H1 (cell line): Measurements from ENCODE around the gene CEP72. TPM values are rescaled to one million over a fixed set of nuclear protein-coding genes. Genes with fewer than 3 reads are reported as not detected.

Experiments
- CTCF ChIA-PET: fragments of 300-600 bp; sonication (Branson Sonifier 250); formaldehyde crosslinking; loops from one replicate; lab custom pipeline; 2021; ENCODE audit not compliant: partially characterized antibody; lab: Charles Lee
- POLR2A ChIA-PET: fragments of 300-600 bp; sonication (Branson Sonifier 250); formaldehyde crosslinking; loops from one replicate; lab custom pipeline; 2021; ENCODE audit warnings: inconsistent platforms; ENCODE audit not compliant: partially characterized antibody; lab: Charles Lee
- DNase-seq, 2 experiments: peaks; one replicate each; pipeline versions ENCODE4 v3.0.0 to v3.0.0-alpha.2; 2010 to 2022; ENCODE audit warnings: low spot score in 2 of 2, low read depth in 1 of 2, mixed read lengths in 1 of 2
- FAIRE-seq: peaks from 2 replicates; lab custom pipeline; 2011; peaks lifted over from hg19 to GRCh38; lab: Jason Lieb, UNC
- H2AFZ ChIP-seq: 2 replicates; pipeline ENCODE4 v1.8.1; 2012; ENCODE audit warnings: low read length, inconsistent platforms
- H2AK5ac ChIP-seq: 2 replicates; pipeline ENCODE4 v1.6.1; 2013; ENCODE audit warnings: low read depth, low read length
- H2BK120ac ChIP-seq: replicated peaks from 2 replicates; pipeline ENCODE3; 2013; ENCODE audit warnings: low read depth, low read length, inconsistent platforms
- H2BK12ac ChIP-seq: 2 replicates; pipeline ENCODE4 v1.6.1; 2013; ENCODE audit warnings: low read depth, low read length
- H2BK15ac ChIP-seq: 2 replicates; pipeline ENCODE4 v1.6.1; 2013; ENCODE audit warnings: low read length
- H2BK20ac ChIP-seq: 2 replicates; pipeline ENCODE4 v1.6.1; 2013; ENCODE audit warnings: low read length
- H2BK5ac ChIP-seq: 2 replicates; pipeline ENCODE4 v1.6.1; 2013; ENCODE audit warnings: low read depth, low read length
- H3K14ac ChIP-seq: 2 replicates; pipeline ENCODE4 v1.6.1; 2013; ENCODE audit warnings: inconsistent platforms; ENCODE audit not compliant: insufficient read length
- H3K18ac ChIP-seq: 2 replicates; pipeline ENCODE4 v1.6.1; 2013; ENCODE audit warnings: low read length; ENCODE audit errors: extremely low read depth
- H3K23ac ChIP-seq: 2 replicates; pipeline ENCODE4 v1.6.1; 2013; ENCODE audit warnings: inconsistent platforms; ENCODE audit not compliant: insufficient read length
- H3K23me2 ChIP-seq: 2 replicates; pipeline ENCODE4 v1.6.1; 2013; ENCODE audit warnings: low read depth, low read length
- H3K27ac ChIP-seq: 2 replicates; pipeline ENCODE4 v1.6.1; 2011; ENCODE audit warnings: low read depth, low read length, inconsistent platforms
- H3K27me3 ChIP-seq, 4 experiments: replicated peaks in 1 of 4; 1 replicate in 1 of 4; 2 replicates in 3 of 4; pipeline versions ENCODE4 v1.6.1 to v1.8.1; 2011 to 2013; ENCODE audit warnings: low read length in 3 of 4, mild to moderate bottlenecking in 3 of 4, inconsistent platforms in 2 of 4, mixed read lengths in 2 of 4, moderate library complexity in 1 of 4; ENCODE audit not compliant: control insufficient read depth in 3 of 4, insufficient read depth in 3 of 4; ENCODE audit errors: extremely low read depth in 1 of 4
- H3K36me3 ChIP-seq, 4 experiments: 2 replicates each; pipeline versions ENCODE4 v1.6.1 to v1.8.1; 2011 to 2013; ENCODE audit warnings: mild to moderate bottlenecking in 4 of 4, low read length in 3 of 4, moderate library complexity in 2 of 4, control low read depth in 1 of 4, inconsistent platforms in 1 of 4; ENCODE audit not compliant: insufficient read depth in 4 of 4, control insufficient read depth in 2 of 4
- H3K4ac ChIP-seq: replicated peaks from 2 replicates; pipeline ENCODE3; 2013; ENCODE audit warnings: low read length, low read depth, mixed read lengths, inconsistent platforms; ENCODE audit not compliant: insufficient read length
- H3K4me1 ChIP-seq, 4 experiments: replicated peaks in 1 of 4; 1 replicate in 1 of 4; 2 replicates in 3 of 4; pipeline versions ENCODE4 v1.6.1 to v1.8.1; 2011 to 2013; ENCODE audit warnings: low read length in 3 of 4, inconsistent platforms in 2 of 4, mixed read lengths in 1 of 4; ENCODE audit not compliant: insufficient read depth in 4 of 4, control insufficient read depth in 3 of 4
- H3K4me2 ChIP-seq, 2 experiments: 2 replicates each; pipeline versions ENCODE4 v1.6.1 to v1.8.1; 2011 to 2013; ENCODE audit warnings: low read depth in 2 of 2, low read length in 2 of 2, control low read depth in 1 of 2, inconsistent platforms in 1 of 2, mild to moderate bottlenecking in 1 of 2; ENCODE audit not compliant: insufficient read depth in 1 of 2
- H3K4me3 ChIP-seq, 4 experiments: fragments of 200-600, 300-600 bp in 1 of 4; sonication (generic), shearing (Covaris generic), sonication (Bioruptor Twin) in 1 of 4; 2 replicates each; pipeline versions ENCODE4 v1.5.1 to v1.8.1; 2011 to 2016; ENCODE audit warnings: low read length in 4 of 4, low read depth in 3 of 4, control low read depth in 2 of 4, inconsistent platforms in 2 of 4, mild to moderate bottlenecking in 2 of 4, mixed read lengths in 1 of 4, moderate library complexity in 1 of 4; ENCODE audit not compliant: insufficient read depth in 2 of 4; ENCODE audit errors: extremely low read depth in 1 of 4
- H3K56ac ChIP-seq: replicated peaks from 2 replicates; pipeline ENCODE3; 2013; ENCODE audit warnings: low read depth, mild to moderate bottlenecking, mixed read lengths, low read length, inconsistent platforms; ENCODE audit not compliant: insufficient read length
- H3K79me1 ChIP-seq: 2 replicates; pipeline ENCODE4 v1.6.1; 2013; ENCODE audit warnings: low read depth, low read length, control low read depth
- H3K79me2 ChIP-seq, 2 experiments: 2 replicates each; pipeline versions ENCODE4 v1.6.1 to v1.8.1; 2012 to 2013; ENCODE audit warnings: low read length in 2 of 2, mild to moderate bottlenecking in 2 of 2, inconsistent platforms in 1 of 2; ENCODE audit not compliant: insufficient read depth in 2 of 2, control insufficient read depth in 1 of 2
- H3K9ac ChIP-seq, 4 experiments: replicated peaks in 1 of 4; 1 replicate in 1 of 4; 2 replicates in 3 of 4; pipeline versions ENCODE4 v1.6.1 to v1.8.1; 2011 to 2013; ENCODE audit warnings: low read depth in 3 of 4, low read length in 3 of 4, control low read depth in 2 of 4, mild to moderate bottlenecking in 2 of 4, moderate library complexity in 2 of 4, inconsistent platforms in 1 of 4; ENCODE audit errors: extremely low read depth in 1 of 4
- H3K9me3 ChIP-seq, 2 experiments: 2 replicates each; pipeline versions ENCODE4 v1.6.1 to v1.8.1; 2012 to 2013; ENCODE audit warnings: mild to moderate bottlenecking in 2 of 2, moderate library complexity in 2 of 2, control low read depth in 1 of 2, inconsistent platforms in 1 of 2, low read depth in 1 of 2, low read length in 1 of 2, mixed read lengths in 1 of 2; ENCODE audit not compliant: insufficient read depth in 2 of 2
- H4K20me1 ChIP-seq, 2 experiments: replicated peaks in 1 of 2; 2 replicates each; pipeline versions ENCODE3 to v1.8.1; 2011 to 2013; ENCODE audit warnings: inconsistent platforms in 2 of 2, low read length in 2 of 2, mild to moderate bottlenecking in 1 of 2; ENCODE audit not compliant: insufficient read depth in 2 of 2, control insufficient read depth in 1 of 2
- H4K5ac ChIP-seq: 2 replicates; pipeline ENCODE4 v1.6.1; 2013; ENCODE audit warnings: low read length, low read depth, mixed read lengths, inconsistent platforms; ENCODE audit not compliant: insufficient read length
- H4K8ac ChIP-seq: 2 replicates; pipeline ENCODE4 v1.8.0; 2013; ENCODE audit warnings: mild to moderate bottlenecking, moderate library complexity, low read length, inconsistent platforms; ENCODE audit not compliant: insufficient read depth; ENCODE audit errors: extremely low read depth
- H4K91ac ChIP-seq: replicated peaks from 2 replicates; pipeline ENCODE3; 2013; ENCODE audit warnings: low read length, mixed read lengths, inconsistent platforms; ENCODE audit not compliant: insufficient read length
- CREB1 ChIP-seq: IDR thresholded peaks from 2 replicates; pipeline ENCODE4 v1.6.1; 2012; ENCODE audit warnings: inconsistent platforms
- HDAC6 ChIP-seq: IDR thresholded peaks from one replicate; pipeline ENCODE4 v1.7.1; 2012; ENCODE audit warnings: low read depth, mild to moderate bottlenecking, inconsistent platforms, low read length, moderate library complexity
- KDM4A ChIP-seq: IDR thresholded peaks from one replicate; pipeline ENCODE4 v1.7.1; 2012; ENCODE audit warnings: low read depth, mild to moderate bottlenecking, moderate library complexity, low read length, inconsistent platforms; ENCODE audit not compliant: severe bottlenecking
- MAX ChIP-seq: IDR thresholded peaks from 2 replicates; pipeline ENCODE4 v1.6.1; 2012; ENCODE audit warnings: inconsistent platforms
- POLR2A ChIP-seq, 2 experiments: IDR thresholded peaks; 1 replicate in 1 of 2; 2 replicates in 1 of 2; pipeline ENCODE4 v1.6.1; 2011; ENCODE audit warnings: low read depth in 2 of 2, low read length in 2 of 2, mild to moderate bottlenecking in 2 of 2; ENCODE audit errors: control extremely low read depth in 1 of 2
- POU5F1 ChIP-seq: IDR thresholded peaks from 2 replicates; pipeline ENCODE4 v1.6.1; 2011; ENCODE audit warnings: low read depth, mild to moderate bottlenecking, low read length, moderate library complexity
- RFX5 ChIP-seq: IDR thresholded peaks from 2 replicates; pipeline ENCODE4 v1.6.1; 2011; ENCODE audit warnings: low read depth, low read length, improper control_type of control experiment, borderline replicate concordance
- SP4 ChIP-seq: IDR thresholded peaks from 2 replicates; pipeline ENCODE4 v1.6.1; 2012; ENCODE audit warnings: low read length, inconsistent platforms
- WGBS, 2 experiments: shearing (Covaris generic) in 1 of 2; methylation state at CpG; one replicate each; pipeline versions ENCODE4 v1.1.6 to v1.1.7; 2013 to 2015; ENCODE audit warnings: low lambda C conversion rate in 2 of 2, mixed read lengths in 2 of 2, inconsistent platforms in 1 of 2, low coverage in 1 of 2, missing lambda C conversion rate in 1 of 2; ENCODE audit not compliant: insufficient replicate concordance in 2 of 2, insufficient coverage in 1 of 2, insufficient read length in 1 of 2; ENCODE audit errors: extremely low coverage in 1 of 2, missing lambda C conversion rate in 1 of 2; 5-methylcytosine and 5-hydroxymethylcytosine counted together
- polyA plus RNA-seq, 7 experiments: library from polyadenylated mRNA; depleted of rRNA in 3 of 7; stranded (reverse) in 5 of 7; unstranded in 2 of 7; fragments of >200 nt in 5 of 7; fragments of 200-250 nt in 2 of 7; gene quantifications; 1 replicate in 5 of 7; 2 replicates in 1 of 7; 4 replicates in 1 of 7; pipeline versions ENCODE4 v1.2.1 to v1.2.3, GENCODE V29; 2011 to 2013; ENCODE audit warnings: missing spikeins in 2 of 7, mixed read lengths in 2 of 7
- total RNA-seq: library from RNA; stranded (reverse); fragmentation: NEBNext Ultra II Directional; extraction: Animal tissue kit (Norgen Biotek cat#: 25700); gene quantifications from 2 replicates; pipeline ENCODE4 v1.2.1, GENCODE V29; 2021

CEP72 gene
- total and polyA plus RNA-seq, 2 of the 8 experiments (the other 6 are each of a cell fraction or from before 2014, with no cell fraction given) = 13.1 to 19.6 TPM

GRCh38 chr5:635306-636055 is 23.3 kb downstream of the CEP72 start:
- TF ChIP-seq RFX5 = no peak
- TF ChIP-seq KDM4A = no peak
- TF ChIP-seq MAX = no peak
- TF ChIP-seq SP4 = no peak
- no peak for TF ChIP-seq POU5F1
- no peak for TF ChIP-seq POLR2A (IDR thresholded peaks at IDR 0.05; ENCODE audit: control extremely low read depth in 1 of 2, low read depth in 2 of 2, low read length in 2 of 2)
- no peak for TF ChIP-seq CREB1
- TF ChIP-seq HDAC6 = no peak
- H3K9me3 ChIP-seq = no peaks in the 10 kb centered on the region
- H4K8ac ChIP-seq = no peak overlapping the region
- no peaks in the 10 kb centered on the region for H3K4me1 ChIP-seq
- no peak overlapping the region for H3K9ac ChIP-seq
- H3K27me3 ChIP-seq = no peaks in the 10 kb centered on the region
- no peak overlapping the region for H3K4ac ChIP-seq
- H3K23ac ChIP-seq = no peak overlapping the region
- no peaks in the 10 kb centered on the region for H3K23me2 ChIP-seq
- no peak overlapping the region for H2BK120ac ChIP-seq
- H2BK20ac ChIP-seq = no peak overlapping the region
- H3K4me2 ChIP-seq = no peak overlapping the region
- ChIA-PET POLR2A (interaction anchor here (1.5 to 2.0 kb wide), 2 partner anchors 13 to 22 kb away, joined by 3 to 4 read pairs; no protein-coding TSS in a partner anchor), CTCF (interaction anchor here (0.7 to 1.3 kb wide), 5 partner anchors 13 to 1014 kb away, joined by 3 to 6 read pairs (median 3); no protein-coding TSS in a partner anchor)
- H2AFZ ChIP-seq = no peak overlapping the region
- no peak overlapping the region for H3K4me3 ChIP-seq
- no peaks in the 10 kb centered on the region for H3K79me1 ChIP-seq
- H3K14ac ChIP-seq = no peak overlapping the region
- peaks cover 5 to 10% of the 10 kb centered on the region in 2 experiments for H4K20me1 ChIP-seq
- H4K5ac ChIP-seq = no peak overlapping the region
- DNase-seq (peak in 1 of 2 experiments; percentile 29), FAIRE-seq (no peak)
- 89% methylated on average over 18 of the region's 18 CpGs; no CpG with 5 or more reads in 1 of the 2 experiments for WGBS, 2 experiments
- H2BK5ac ChIP-seq = no peak overlapping the region
- H2AK5ac ChIP-seq = no peak overlapping the region
- peaks cover 16 to 44% (median 31%) of the 10 kb centered on the region in 4 experiments; a peak in 6 of 8 replicates for H3K36me3 ChIP-seq
- no peak overlapping the region for H3K18ac ChIP-seq
- no peak overlapping the region for H3K27ac ChIP-seq
- H2BK12ac ChIP-seq = no peak overlapping the region
- H3K56ac ChIP-seq = no peak overlapping the region
- H3K79me2 ChIP-seq = no peaks in the 10 kb centered on the region
- H2BK15ac ChIP-seq = no peak overlapping the region
- H4K91ac ChIP-seq = no peak overlapping the region
